Adrenal gland (tissue), 12 donors: ENCODE measurements around the gene KCTD21. TPM values are rescaled to one million over a fixed set of nuclear protein-coding genes. Genes with fewer than 3 reads are reported as not detected.

Experiments
- DNase-seq, 7 donors: peaks; one replicate each; pipeline ENCODE4 v3.0.0-alpha.2; 2019 to 2020
- H3K27ac ChIP-seq, 5 donors: fragments of 200-600 bp; sonication (generic) in 4 of 5; 1 replicate in 3 of 5; 2 replicates in 2 of 5; pipeline versions ENCODE4 v1.5.1 to v1.8.0; 2016 to 2020; ENCODE audit warnings: mild to moderate bottlenecking in 1 of 5
- H3K27me3 ChIP-seq: fragments of 200-600 bp; 2 replicates; pipeline ENCODE4 v1.8.0; 2021
- H3K36me3 ChIP-seq, 2 donors: fragments of 200-600 bp; replicated peaks in 1 of 2; 1 replicate in 1 of 2; 2 replicates in 1 of 2; pipeline versions ENCODE4 v1.5.1 to v1.8.0; 2018 to 2022
- H3K4me1 ChIP-seq, 2 donors: fragments of 200-600 bp; replicated peaks in 1 of 2; 1 replicate in 1 of 2; 2 replicates in 1 of 2; pipeline versions ENCODE4 v1.5.1 to v1.8.0; 2018 to 2021
- H3K4me3 ChIP-seq, 4 donors: fragments of 200-600 bp; sonication (generic) in 3 of 4; one replicate each; pipeline ENCODE4 v1.5.1; 2016 to 2018
- H3K9me3 ChIP-seq, 3 donors: fragments of 200-600 bp; sonication (generic) in 1 of 3; replicated peaks in 1 of 3; 1 replicate in 2 of 3; 2 replicates in 1 of 3; pipeline versions ENCODE4 v1.5.1 to v1.8.0; 2016 to 2021
- POLR2A ChIP-seq, 2 donors: fragments of 450-650 bp; IDR thresholded peaks; one replicate each; pipeline ENCODE4 v1.6.1; 2017; ENCODE audit warnings: antibody characterized with exemption in 2 of 2, mild to moderate bottlenecking in 2 of 2, moderate library complexity in 1 of 2
- WGBS, 4 donors: extraction: QIAGEN DNeasy Blood & Tissue Kit in 2 of 4; methylation state at CpG; one replicate each; pipeline versions ENCODE4 v1.1.5 to v1.1.7; 2013 to 2017; 5-methylcytosine and 5-hydroxymethylcytosine counted together
- intact Hi-C, 2 donors: fragments of 100-400 bp; cut with DNase I; formaldehyde crosslinking; loops; one replicate each; pipeline versions ENCODE4 v1.14.1 to v1.15.0; 2022 to 2023
- polyA plus RNA-seq, 3 donors: library from polyadenylated mRNA; stranded (reverse); fragments of 200-250 nt in 2 of 3; fragments of 350-450 nt in 1 of 3; fragmentation: Illumina TruSeq in 1 of 3; extraction: RNeasy Lipid Tissue Mini Kit (QIAGEN cat#74804) in 1 of 3; gene quantifications; one replicate each; pipeline ENCODE4 v1.2.3, GENCODE V29; 2013 to 2014
- total RNA-seq, 9 donors: library from RNA; depleted of rRNA in 4 of 9; stranded (reverse); fragments of >200 nt in 4 of 9; fragments of 120-200 nt in 1 of 9; fragmentation: NEBNext Ultra II Directional in 1 of 9; extraction: Animal tissue kit (Norgen Biotek cat#: 25700) in 1 of 9; gene quantifications; one replicate each; pipeline versions ENCODE4 v1.1.0 to v1.2.4, GENCODE V29; 2013 to 2023
- TF ChIP-seq, protein P1 (sequence below), 6 experiments: fragments of 450-650 bp in 4 of 6; fragments of 200-600 bp in 2 of 6; sonication (generic) in 1 of 6; IDR thresholded peaks; 1 replicate in 5 of 6; 2 replicates in 1 of 6; pipeline versions ENCODE4 v1.5.1 to v1.8.0; 2016 to 2021; ENCODE audit warnings: antibody characterized with exemption in 6 of 6, mild to moderate bottlenecking in 2 of 6, moderate library complexity in 1 of 6
- donor health status: healthy with polysubstance abuse.
- donor health status: Bipolar disorder and iron deficiency.
- donor health status: DM: yes; HTN: yes; CAD: no.
- donor health status: DM: no; HTN: no; CAD: no.
- donor health status: DM: no; HTN: no; CAD: no.
- donor health status: DM: yes; HTN: yes; CAD: no.

KCTD21 gene
- total and polyA plus RNA-seq, 12 donors = 9.3 to 54.0 (median 26.4) TPM

- peak overlapping the region in 2 of 5 donors; percentile 26 to 60 for H3K27ac ChIP-seq
- H3K9me3 ChIP-seq = no peaks in the 10 kb centered on the region
- intact Hi-C loops = no loop called here
- no peak overlapping the region for H3K4me3 ChIP-seq
- H3K27me3 ChIP-seq = no peaks in the 10 kb centered on the region
- no peak for DNase-seq
- no peaks in the 10 kb centered on the region for H3K36me3 ChIP-seq
- H3K4me1 ChIP-seq = peaks cover 0 to 21% of the 10 kb centered on the region in 2 donors
- TF ChIP-seq POLR2A (IDR thresholded peaks at IDR 0.05) = no peak
- TF ChIP-seq, protein P1, sequence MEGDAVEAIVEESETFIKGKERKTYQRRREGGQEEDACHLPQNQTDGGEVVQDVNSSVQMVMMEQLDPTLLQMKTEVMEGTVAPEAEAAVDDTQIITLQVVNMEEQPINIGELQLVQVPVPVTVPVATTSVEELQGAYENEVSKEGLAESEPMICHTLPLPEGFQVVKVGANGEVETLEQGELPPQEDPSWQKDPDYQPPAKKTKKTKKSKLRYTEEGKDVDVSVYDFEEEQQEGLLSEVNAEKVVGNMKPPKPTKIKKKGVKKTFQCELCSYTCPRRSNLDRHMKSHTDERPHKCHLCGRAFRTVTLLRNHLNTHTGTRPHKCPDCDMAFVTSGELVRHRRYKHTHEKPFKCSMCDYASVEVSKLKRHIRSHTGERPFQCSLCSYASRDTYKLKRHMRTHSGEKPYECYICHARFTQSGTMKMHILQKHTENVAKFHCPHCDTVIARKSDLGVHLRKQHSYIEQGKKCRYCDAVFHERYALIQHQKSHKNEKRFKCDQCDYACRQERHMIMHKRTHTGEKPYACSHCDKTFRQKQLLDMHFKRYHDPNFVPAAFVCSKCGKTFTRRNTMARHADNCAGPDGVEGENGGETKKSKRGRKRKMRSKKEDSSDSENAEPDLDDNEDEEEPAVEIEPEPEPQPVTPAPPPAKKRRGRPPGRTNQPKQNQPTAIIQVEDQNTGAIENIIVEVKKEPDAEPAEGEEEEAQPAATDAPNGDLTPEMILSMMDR (IDR thresholded peaks at IDR 0.05) = no peak
These were observed 37.7 kb downstream of the KCTD21 start for GRCh38 chr11:78150754-78151153.

- Histone ChIP-seq H3K36me3 (no peaks in the 10 kb centered on the region), H3K27me3 (no peaks in the 10 kb centered on the region), H3K4me1 (peaks cover 0 to 25% of the 10 kb centered on the region in 2 donors), H3K9me3 (no peaks in the 10 kb centered on the region), H3K27ac (peak overlapping the region in 3 of 5 donors; percentile 4 to 60 (median 26)), H3K4me3 (no peak overlapping the region)
- 58 to 76% (median 63%) methylated on average over 3 to 4 of the region's 4 CpGs for WGBS, 4 donors
- TF ChIP-seq POLR2A (IDR thresholded peaks at IDR 0.05) = no peak
- TF ChIP-seq, protein P1 (IDR thresholded peaks at IDR 0.05) = no peak
- peak in 1 of 7 donors; percentile 5 for DNase-seq
- intact Hi-C loops = no loop called here
These were observed 38.1 kb downstream of the KCTD21 start for GRCh38 chr11:78150346-78150745.

DNA sequence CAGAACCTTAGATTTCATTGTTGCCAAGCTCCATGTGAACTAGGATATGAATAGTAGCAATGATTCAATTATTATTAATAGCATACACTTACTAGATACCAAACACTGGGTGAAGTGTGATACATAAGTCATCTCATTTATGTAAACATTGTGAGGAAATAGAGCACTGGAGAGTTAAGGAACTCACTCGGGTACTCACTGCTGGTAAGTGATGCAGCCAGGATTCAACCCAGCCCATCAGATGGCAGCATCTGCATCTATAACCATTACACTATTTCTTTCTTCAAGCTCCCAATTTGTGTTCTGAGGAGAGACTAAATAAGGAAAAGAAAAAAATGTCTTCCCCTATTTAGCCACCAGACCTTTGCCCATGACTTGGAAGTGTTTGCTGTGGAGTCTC, 38.8 kb downstream of the KCTD21 start:
- Histone ChIP-seq H3K4me3 (no peak overlapping the region), H3K27me3 (no peaks in the 10 kb centered on the region), H3K4me1 (peaks cover 0 to 26% of the 10 kb centered on the region in 2 donors), H3K9me3 (no peaks in the 10 kb centered on the region), H3K27ac (peak overlapping the region in 1 of 5 donors; percentile 60), H3K36me3 (no peaks in the 10 kb centered on the region)
- DNase-seq = peak in 3 of 7 donors; percentile 25 to 54 (median 50)
- TF ChIP-seq POLR2A (IDR thresholded peaks at IDR 0.05) = no peak
- TF ChIP-seq, protein P1 (IDR thresholded peaks at IDR 0.05) = peak in 5 of 6 experiments; percentile 28 to 47 (median 42)
- intact Hi-C loops = no loop called here
- 18 to 27% (median 22%) methylated on average over 1 of the region's 1 CpG for WGBS, 4 donors

- intact Hi-C loops = no loop called here
- TF ChIP-seq POLR2A (IDR thresholded peaks at IDR 0.05) = no peak
- TF ChIP-seq, protein P1 (IDR thresholded peaks at IDR 0.05) = no peak
- WGBS, 4 donors = 82 to 98% (median 94%) methylated on average over 2 of the region's 2 CpGs
- DNase-seq = peak in 1 of 7 donors; percentile 35
- Histone ChIP-seq H3K9me3 (no peaks in the 10 kb centered on the region), H3K36me3 (no peaks in the 10 kb centered on the region), H3K27me3 (no peaks in the 10 kb centered on the region), H3K4me3 (no peak overlapping the region), H3K27ac (no peak overlapping the region), H3K4me1 (peaks cover 0 to 26% of the 10 kb centered on the region in 2 donors)
These were observed 40.6 kb downstream of the KCTD21 start for GRCh38 chr11:78147807-78148206.
